GM19238 (cell line): Measurements from ENCODE around the gene HMCN1.
"Not testable (repeated sequence)": the region's sequence is repeated elsewhere in the genome, so short reads cannot be mapped to it uniquely, and the experiment has no call there.

ENCODE experiments used
- DNase-seq: peaks from one replicate; pipeline ENCODE4 v3.0.0; 2011; ENCODE audit warnings: low spot score; ENCODE audit not compliant: insufficient read length

The HMCN1 gene

GRCh38 chr1:185739967-185740366, 5.8 kb downstream of the HMCN1 start:
- no peak for DNase-seq

- no peak for DNase-seq
These were observed 7.4 kb downstream of the HMCN1 start for GRCh38 chr1:185741551-185741950.

GRCh38 chr1:185742403-185742802, 8.2 kb downstream of the HMCN1 start:
- DNase-seq: no peak

GRCh38 chr1:185745165-185745564, 11.0 kb downstream of the HMCN1 start:
- DNase-seq: no peak

GRCh38 chr1:185759061-185759460, 24.9 kb downstream of the HMCN1 start:
- DNase-seq: no peak

GRCh38 chr1:185761841-185762240, 27.6 kb downstream of the HMCN1 start:
- DNase-seq: no peak

GRCh38 chr1:185767508-185768120, 33.4 kb downstream of the HMCN1 start:
- no peak for DNase-seq

- DNase-seq: no peak
These were observed 34.2 kb downstream of the HMCN1 start for GRCh38 chr1:185768371-185768770.

- DNase-seq: no peak
These were observed 34.9 kb downstream of the HMCN1 start for GRCh38 chr1:185769136-185769535.

GRCh38 chr1:185774394-185774793, 40.2 kb downstream of the HMCN1 start:
- DNase-seq: no peak

- DNase-seq: no peak
These were observed 41.3 kb downstream of the HMCN1 start for GRCh38 chr1:185775501-185775900.

- DNase-seq: no peak
These were observed 42.3 kb downstream of the HMCN1 start for GRCh38 chr1:185776522-185776921.

- not testable (repeated sequence) for DNase-seq
These were observed 49.7 kb downstream of the HMCN1 start for GRCh38 chr1:185783860-185784259.

- no peak for DNase-seq
These were observed 51.4 kb downstream of the HMCN1 start for GRCh38 chr1:185785586-185785985.

- DNase-seq: no peak
These were observed 52.3 kb downstream of the HMCN1 start for GRCh38 chr1:185786524-185786923.

- DNase-seq: no peak
These were observed 53.0 kb downstream of the HMCN1 start for GRCh38 chr1:185787238-185787637.

- DNase-seq: no peak
These were observed 54.2 kb downstream of the HMCN1 start for GRCh38 chr1:185788386-185788785.

GRCh38 chr1:185789501-185790193, 55.5 kb downstream of the HMCN1 start:
- no peak for DNase-seq

- DNase-seq: no peak
These were observed 56.1 kb downstream of the HMCN1 start for GRCh38 chr1:185790194-185790735.

GRCh38 chr1:185792040-185792439, 57.8 kb downstream of the HMCN1 start:
- DNase-seq: no peak

GRCh38 chr1:185794495-185794894, 60.3 kb downstream of the HMCN1 start:
- DNase-seq: not testable (repeated sequence)

- no peak for DNase-seq
These were observed 61.0 kb downstream of the HMCN1 start for GRCh38 chr1:185795181-185795580.

GRCh38 chr1:185798505-185798904, 64.3 kb downstream of the HMCN1 start:
- DNase-seq: no peak
